Measurements from ENCODE around the gene RPP25L. TPM values are rescaled to one million over a fixed set of nuclear protein-coding genes. Genes with fewer than 3 reads are reported as not detected.

Gene RPP25L
- total and polyA plus RNA-seq, 9 of the 15 experiments (the other 6 are each of a cell fraction or from before 2014, with no cell fraction given): 16.3 to 43.7 (median 29.0) TPM

- TF ChIP-seq ZBTB5 (IDR thresholded peaks at IDR 0.05): no peak
- no peak for TF ChIP-seq THRAP3 (IDR thresholded peaks at IDR 0.05; ENCODE audit: borderline replicate concordance)
- TF ChIP-seq ZNF212 (CRISPR knock-in tag; IDR thresholded peaks at IDR 0.05): no peak
- TF ChIP-seq SRSF7 (optimal IDR thresholded peaks at IDR 0.05; ENCODE audit: low read depth, low read length): no peak
- no peak for TF ChIP-seq KAT2B (IDR thresholded peaks at IDR 0.05; ENCODE audit: low read depth, low read length)
- TF ChIP-seq ETV6 (IDR thresholded peaks at IDR 0.05; ENCODE audit: borderline replicate concordance in 1 of 2, low read depth in 2 of 2, low read length in 1 of 2): no peak
- TF ChIP-seq ETV6 (CRISPR knock-in tag; IDR thresholded peaks at IDR 0.05; ENCODE audit: borderline replicate concordance): no peak
- no peak for TF ChIP-seq RFX7 (CRISPR knock-in tag; IDR thresholded peaks at IDR 0.05)
- no peak for TF ChIP-seq CHD2 (IDR thresholded peaks at IDR 0.05; ENCODE audit: low read depth, low read length)
- no peak for TF ChIP-seq PCBP1 (IDR thresholded peaks at IDR 0.05; ENCODE audit: low read depth, low read length, poor library complexity, severe bottlenecking)
- no peak; the same call in 1 of the 2 replicates for TF ChIP-seq ATF3 (IDR thresholded peaks at IDR 0.05)
- TF ChIP-seq ATF3 (CRISPR knock-in tag; conservative IDR thresholded peaks at IDR 0.05): no peak
- 0 out of 4 replicates have a peak, but pooled peaks of 1 of the 2 experiments have one; percentile 45 for TF ChIP-seq TEAD1 (CRISPR knock-in tag; IDR thresholded peaks at IDR 0.05)
- TF ChIP-seq ZBTB34 (CRISPR knock-in tag; IDR thresholded peaks at IDR 0.05): no peak
- no peak for TF ChIP-seq SMARCA4 (IDR thresholded peaks at IDR 0.05)
- no peak for TF ChIP-seq CBX3 (IDR thresholded peaks at IDR 0.05; ENCODE audit: borderline replicate concordance in 1 of 2, low read length in 2 of 2)
- TF ChIP-seq, protein P1, sequence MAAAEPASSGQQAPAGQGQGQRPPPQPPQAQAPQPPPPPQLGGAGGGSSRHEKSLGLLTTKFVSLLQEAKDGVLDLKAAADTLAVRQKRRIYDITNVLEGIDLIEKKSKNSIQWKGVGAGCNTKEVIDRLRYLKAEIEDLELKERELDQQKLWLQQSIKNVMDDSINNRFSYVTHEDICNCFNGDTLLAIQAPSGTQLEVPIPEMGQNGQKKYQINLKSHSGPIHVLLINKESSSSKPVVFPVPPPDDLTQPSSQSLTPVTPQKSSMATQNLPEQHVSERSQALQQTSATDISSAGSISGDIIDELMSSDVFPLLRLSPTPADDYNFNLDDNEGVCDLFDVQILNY (CRISPR knock-in tag; IDR thresholded peaks at IDR 0.05): no peak
- no peak for TF ChIP-seq ZNF311 (CRISPR knock-in tag; IDR thresholded peaks at IDR 0.05)
- no peak for TF ChIP-seq KLF10 (CRISPR knock-in tag; IDR thresholded peaks at IDR 0.05)
- no peak for TF ChIP-seq BRD9 (IDR thresholded peaks at IDR 0.05; ENCODE audit: low read depth, partially characterized antibody)
- TF ChIP-seq, protein P2, sequence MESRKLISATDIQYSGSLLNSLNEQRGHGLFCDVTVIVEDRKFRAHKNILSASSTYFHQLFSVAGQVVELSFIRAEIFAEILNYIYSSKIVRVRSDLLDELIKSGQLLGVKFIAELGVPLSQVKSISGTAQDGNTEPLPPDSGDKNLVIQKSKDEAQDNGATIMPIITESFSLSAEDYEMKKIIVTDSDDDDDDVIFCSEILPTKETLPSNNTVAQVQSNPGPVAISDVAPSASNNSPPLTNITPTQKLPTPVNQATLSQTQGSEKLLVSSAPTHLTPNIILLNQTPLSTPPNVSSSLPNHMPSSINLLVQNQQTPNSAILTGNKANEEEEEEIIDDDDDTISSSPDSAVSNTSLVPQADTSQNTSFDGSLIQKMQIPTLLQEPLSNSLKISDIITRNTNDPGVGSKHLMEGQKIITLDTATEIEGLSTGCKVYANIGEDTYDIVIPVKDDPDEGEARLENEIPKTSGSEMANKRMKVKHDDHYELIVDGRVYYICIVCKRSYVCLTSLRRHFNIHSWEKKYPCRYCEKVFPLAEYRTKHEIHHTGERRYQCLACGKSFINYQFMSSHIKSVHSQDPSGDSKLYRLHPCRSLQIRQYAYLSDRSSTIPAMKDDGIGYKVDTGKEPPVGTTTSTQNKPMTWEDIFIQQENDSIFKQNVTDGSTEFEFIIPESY (CRISPR knock-in tag; IDR thresholded peaks at IDR 0.05): no peak
Measured at GRCh38 chr9:34620061-34620994, 8.4 kb upstream of the RPP25L start, which contains the start of gene DCTN3 (continued).

Data from K562 (cell line).